Cardiac fibroblast (primary cell): ENCODE results near the gene ERCC4.

Experiments used
- DNase-seq, 2 donors: peaks; one replicate each; pipeline versions ENCODE4 v3.0.0 to v3.0.0-alpha.2; 2010; ENCODE audit warnings: low read depth in 2 of 2
- H3K4me3 ChIP-seq, 2 donors: replicated peaks in 1 of 2; 1 replicate in 1 of 2; 2 replicates in 1 of 2; pipeline ENCODE4 v1.5.1; 2011; ENCODE audit warnings: low read depth in 2 of 2, low read length in 2 of 2, mild to moderate bottlenecking in 2 of 2, moderate library complexity in 1 of 2
- CTCF ChIP-seq: IDR thresholded peaks from one replicate; pipeline ENCODE4 v1.5.1; 2011; ENCODE audit warnings: low read depth, mild to moderate bottlenecking, low read length, inconsistent platforms

The ERCC4 gene

GRCh38 chr16:13915033-13915635 is 4.8 kb upstream of the ERCC4 start:
- no peak for TF ChIP-seq CTCF
- H3K4me3 ChIP-seq = no peak overlapping the region
- no peak for DNase-seq

GRCh38 chr16:13919330-13919682 is 648 bp upstream of the ERCC4 start:
- H3K4me3 ChIP-seq = peak overlapping the region in 1 of 2 donors; percentile 16
- peak; percentile 37 for TF ChIP-seq CTCF
- DNase-seq = peak; percentile 69 to 77

- H3K4me3 ChIP-seq = peak overlapping the region; percentile 93 to 96
- TF ChIP-seq CTCF = no peak
- DNase-seq = no peak
Observed at GRCh38 chr16:13920510-13920818, 510 bp downstream of the ERCC4 start.

GRCh38 chr16:13921328-13921727 is 1.4 kb downstream of the ERCC4 start:
- no peak for TF ChIP-seq CTCF
- no peak for DNase-seq
- H3K4me3 ChIP-seq = no peak overlapping the region

- TF ChIP-seq CTCF = peak; percentile 39
- DNase-seq = peak; percentile 80
Observed at GRCh38 chr16:13923703-13924298, 3.8 kb downstream of the ERCC4 start.

GRCh38 chr16:13926464-13926863 is 6.5 kb downstream of the ERCC4 start:
- no peak overlapping the region for H3K4me3 ChIP-seq
- no peak for TF ChIP-seq CTCF
- no peak for DNase-seq

More at GRCh38 chr16:13923703-13924298, 3.8 kb downstream of the ERCC4 start:
- no peak overlapping the region for H3K4me3 ChIP-seq

GRCh38 chr16:13926891-13927290 is 6.9 kb downstream of the ERCC4 start:
- H3K4me3 ChIP-seq = no peak overlapping the region
- no peak for TF ChIP-seq CTCF
- no peak for DNase-seq
